ENCODE results near the gene SESTD1. TPM values are rescaled to one million over a fixed set of nuclear protein-coding genes. Genes with fewer than 3 reads are reported as not detected.

SESTD1 gene
- total RNA-seq, 6 donors from 2014 or later, result 38.0 to 108 (median 92.4) TPM

GRCh38 chr2:179140571-179140970 is 124.1 kb downstream of the SESTD1 start:
- Histone ChIP-seq H3K27ac (no peak overlapping the region), H3K4me1 (no peaks in the 10 kb centered on the region), H3K4me3 (no peak overlapping the region), H3K36me3 (peaks cover 3 to 50% (median 22%) of the 10 kb centered on the region in 4 donors), H3K9me3 (no peaks in the 10 kb centered on the region), H3K27me3 (no peaks in the 10 kb centered on the region)
- no peak for ATAC-seq (ENCODE audit: low FRiP score in 2 of 2)
- TF ChIP-seq, protein P1, sequence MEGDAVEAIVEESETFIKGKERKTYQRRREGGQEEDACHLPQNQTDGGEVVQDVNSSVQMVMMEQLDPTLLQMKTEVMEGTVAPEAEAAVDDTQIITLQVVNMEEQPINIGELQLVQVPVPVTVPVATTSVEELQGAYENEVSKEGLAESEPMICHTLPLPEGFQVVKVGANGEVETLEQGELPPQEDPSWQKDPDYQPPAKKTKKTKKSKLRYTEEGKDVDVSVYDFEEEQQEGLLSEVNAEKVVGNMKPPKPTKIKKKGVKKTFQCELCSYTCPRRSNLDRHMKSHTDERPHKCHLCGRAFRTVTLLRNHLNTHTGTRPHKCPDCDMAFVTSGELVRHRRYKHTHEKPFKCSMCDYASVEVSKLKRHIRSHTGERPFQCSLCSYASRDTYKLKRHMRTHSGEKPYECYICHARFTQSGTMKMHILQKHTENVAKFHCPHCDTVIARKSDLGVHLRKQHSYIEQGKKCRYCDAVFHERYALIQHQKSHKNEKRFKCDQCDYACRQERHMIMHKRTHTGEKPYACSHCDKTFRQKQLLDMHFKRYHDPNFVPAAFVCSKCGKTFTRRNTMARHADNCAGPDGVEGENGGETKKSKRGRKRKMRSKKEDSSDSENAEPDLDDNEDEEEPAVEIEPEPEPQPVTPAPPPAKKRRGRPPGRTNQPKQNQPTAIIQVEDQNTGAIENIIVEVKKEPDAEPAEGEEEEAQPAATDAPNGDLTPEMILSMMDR (IDR thresholded peaks at IDR 0.05), result no peak
- TF ChIP-seq POLR2AphosphoS5 (IDR thresholded peaks at IDR 0.05), result no peak
- TF ChIP-seq POLR2A (IDR thresholded peaks at IDR 0.05), result no peak
- TF ChIP-seq EP300 (IDR thresholded peaks at IDR 0.05), result no peak
- WGBS, 2 donors, result 93 to 94% methylated on average over 4 of the region's 4 CpGs
- DNase-seq, result no peak

DNA sequence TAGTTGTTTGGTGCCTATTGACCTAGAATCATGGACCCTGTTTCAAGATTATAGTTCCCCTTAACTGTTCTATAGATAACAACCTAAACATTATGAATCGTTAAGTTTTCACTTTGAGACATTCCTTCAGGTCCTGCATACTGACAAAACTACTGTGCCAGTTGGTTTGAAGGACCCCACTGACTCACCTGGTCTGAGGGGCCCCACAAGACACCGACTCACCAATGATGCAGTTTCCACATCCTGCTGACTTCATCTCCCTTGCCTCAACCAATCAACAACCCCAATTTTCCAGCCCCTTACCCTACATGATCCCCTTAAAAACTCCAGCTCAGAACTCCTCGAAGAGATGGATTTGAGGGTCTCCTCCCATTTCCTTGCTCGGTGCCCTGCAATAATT is 125.1 kb downstream of the SESTD1 start:
- TF ChIP-seq POLR2AphosphoS5 (IDR thresholded peaks at IDR 0.05) (no peak), EP300 (IDR thresholded peaks at IDR 0.05) (no peak), POLR2A (IDR thresholded peaks at IDR 0.05) (no peak)
- TF ChIP-seq, protein P1 (IDR thresholded peaks at IDR 0.05), result no peak
- no peak for ATAC-seq (ENCODE audit: low FRiP score in 2 of 2)

DNA sequence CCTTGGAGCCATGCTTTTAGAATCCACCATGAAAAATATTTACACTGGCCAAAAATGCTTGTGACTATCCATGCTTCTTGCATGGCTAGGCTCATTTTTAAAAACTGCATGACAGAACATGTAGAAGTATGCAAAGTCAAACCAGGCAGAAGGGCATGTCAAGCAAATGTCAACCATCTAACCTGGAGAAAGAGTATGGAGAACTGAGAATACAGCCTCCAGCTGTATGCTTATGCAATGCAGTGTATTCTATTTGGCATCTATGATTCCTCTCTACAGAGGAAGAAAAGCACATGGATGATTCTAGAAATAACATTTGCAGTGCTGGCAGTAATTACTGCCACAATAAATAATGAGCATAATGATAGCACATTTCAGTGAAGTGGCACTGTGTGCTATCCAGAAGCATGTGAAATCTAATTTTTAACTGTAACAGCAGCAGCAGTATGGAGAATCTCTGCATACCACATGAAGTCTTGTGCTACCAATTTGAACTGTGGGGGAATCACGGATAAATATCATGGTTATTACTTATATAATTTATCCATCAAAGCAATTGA is 127.4 kb downstream of the SESTD1 start:
- TF ChIP-seq EP300 (IDR thresholded peaks at IDR 0.05) (no peak), POLR2A (IDR thresholded peaks at IDR 0.05) (no peak), POLR2AphosphoS5 (IDR thresholded peaks at IDR 0.05) (no peak)
- TF ChIP-seq, protein P1 (IDR thresholded peaks at IDR 0.05), result no peak
- no peaks in the 10 kb centered on the region for H3K4me1 ChIP-seq
- H3K27me3 ChIP-seq, result no peaks in the 10 kb centered on the region
- H3K36me3 ChIP-seq, result peaks cover 3 to 34% (median 19%) of the 10 kb centered on the region in 4 donors
- no peak for ATAC-seq (ENCODE audit: low FRiP score in 2 of 2)
- 95 to 97% methylated on average over 1 of the region's 1 CpG for WGBS, 2 donors
- H3K4me3 ChIP-seq, result no peak overlapping the region
- no peaks in the 10 kb centered on the region for H3K9me3 ChIP-seq
- no peak overlapping the region for H3K27ac ChIP-seq
- no peak for DNase-seq

More for the DNA sequence above, 125.1 kb downstream of the SESTD1 start:
- Histone ChIP-seq H3K4me1 (no peaks in the 10 kb centered on the region), H3K9me3 (no peaks in the 10 kb centered on the region), H3K27ac (no peak overlapping the region), H3K27me3 (no peaks in the 10 kb centered on the region), H3K36me3 (peaks cover 3 to 46% (median 22%) of the 10 kb centered on the region in 4 donors), H3K4me3 (no peak overlapping the region)
- no peak for DNase-seq
- WGBS, 2 donors, result 88 to 90% methylated on average over 4 of the region's 4 CpGs

GRCh38 chr2:179133016-179133415 is 131.6 kb downstream of the SESTD1 start:
- WGBS, 2 donors, result 95 to 100% methylated on average over 1 of the region's 1 CpG
- peaks cover 0 to 20% (median 2%) of the 10 kb centered on the region in 4 donors for H3K36me3 ChIP-seq
- DNase-seq, result no peak
- H3K4me3 ChIP-seq, result no peak overlapping the region
- H3K27me3 ChIP-seq, result no peaks in the 10 kb centered on the region
- no peaks in the 10 kb centered on the region for H3K4me1 ChIP-seq
- ATAC-seq (ENCODE audit: low FRiP score in 2 of 2), result no peak
- no peaks in the 10 kb centered on the region for H3K9me3 ChIP-seq
- no peak overlapping the region for H3K27ac ChIP-seq
- TF ChIP-seq POLR2A (IDR thresholded peaks at IDR 0.05) (no peak), EP300 (IDR thresholded peaks at IDR 0.05) (no peak), POLR2AphosphoS5 (IDR thresholded peaks at IDR 0.05) (no peak)
- TF ChIP-seq, protein P1 (IDR thresholded peaks at IDR 0.05), result no peak

DNA sequence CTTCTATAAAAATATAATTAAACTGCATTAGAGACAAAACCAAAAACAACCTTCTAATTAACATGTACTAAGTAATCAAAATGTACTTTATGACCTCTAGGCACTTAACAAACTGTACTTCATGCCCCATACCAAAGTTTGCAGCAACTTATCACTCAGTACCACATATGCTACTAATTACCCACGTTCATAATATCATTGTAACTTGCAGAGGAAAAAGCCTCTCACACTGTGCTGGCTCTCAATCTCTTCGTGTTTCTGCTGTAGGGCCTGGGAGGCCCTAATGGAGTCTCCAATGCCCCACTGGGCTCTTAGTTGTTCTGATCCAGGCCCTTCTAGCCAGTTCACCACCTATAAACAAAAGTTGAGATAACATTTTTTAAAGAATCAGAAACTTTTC is 132.6 kb downstream of the SESTD1 start:
- TF ChIP-seq, protein P1 (IDR thresholded peaks at IDR 0.05), result no peak
- TF ChIP-seq POLR2A (IDR thresholded peaks at IDR 0.05) (no peak), POLR2AphosphoS5 (IDR thresholded peaks at IDR 0.05) (no peak), EP300 (IDR thresholded peaks at IDR 0.05) (no peak)
- DNase-seq (no peak), ATAC-seq (ENCODE audit: low FRiP score in 2 of 2) (no peak)
- 49 to 56% methylated on average over 2 of the region's 2 CpGs for WGBS, 2 donors
- no peaks in the 10 kb centered on the region for H3K4me1 ChIP-seq
- H3K27ac ChIP-seq, result no peak overlapping the region
- peaks cover 0 to 20% (median 0%) of the 10 kb centered on the region in 4 donors for H3K36me3 ChIP-seq
- no peak overlapping the region for H3K4me3 ChIP-seq
- H3K27me3 ChIP-seq, result no peaks in the 10 kb centered on the region
- H3K9me3 ChIP-seq, result no peaks in the 10 kb centered on the region
